Activated naive CD8-positive, alpha-beta T cell (primary cell): ENCODE measurements around the gene IFNA1.

ENCODE experiments used
- H3K27ac Mint-ChIP-seq: one replicate; pipeline ENCODE4 v1.8.0; 2021; ENCODE audit warnings: mixed read lengths
- H3K27me3 Mint-ChIP-seq: one replicate; pipeline ENCODE4 v1.8.0; 2021; ENCODE audit warnings: mixed read lengths
- H3K36me3 Mint-ChIP-seq: one replicate; pipeline ENCODE4 v1.8.0; 2021; ENCODE audit warnings: mixed read lengths
- H3K4me1 Mint-ChIP-seq: one replicate; pipeline ENCODE4 v1.8.0; 2021; ENCODE audit warnings: low read depth, mixed read lengths
- H3K4me3 Mint-ChIP-seq: one replicate; pipeline ENCODE4 v1.8.0; 2021; ENCODE audit warnings: mild to moderate bottlenecking, mixed read lengths
- H3K9me3 Mint-ChIP-seq: one replicate; pipeline ENCODE4 v1.8.0; 2021; ENCODE audit warnings: low read depth, mixed read lengths

The IFNA1 gene

GRCh38 chr9:21473236-21473635 is 33.0 kb downstream of the IFNA1 start:
- Mint-ChIP-seq H3K27ac (no peak overlapping the region), H3K9me3 (no peaks in the 10 kb centered on the region), H3K4me1 (peaks cover 2% of the 10 kb centered on the region), H3K4me3 (no peak overlapping the region), H3K27me3 (no peaks in the 10 kb centered on the region), H3K36me3 (no peaks in the 10 kb centered on the region)

GRCh38 chr9:21477466-21477865 is 37.2 kb downstream of the IFNA1 start:
- no peaks in the 10 kb centered on the region for H3K9me3 Mint-ChIP-seq
- peaks cover 1% of the 10 kb centered on the region for H3K27me3 Mint-ChIP-seq
- H3K27ac Mint-ChIP-seq, result no peak overlapping the region
- H3K4me3 Mint-ChIP-seq, result no peak overlapping the region
- H3K4me1 Mint-ChIP-seq, result peaks cover 2% of the 10 kb centered on the region
- H3K36me3 Mint-ChIP-seq, result no peaks in the 10 kb centered on the region

- H3K27me3 Mint-ChIP-seq, result peaks cover 1% of the 10 kb centered on the region
- no peaks in the 10 kb centered on the region for H3K36me3 Mint-ChIP-seq
- H3K27ac Mint-ChIP-seq, result no peak overlapping the region
- no peak overlapping the region for H3K4me3 Mint-ChIP-seq
- H3K4me1 Mint-ChIP-seq, result peaks cover 2% of the 10 kb centered on the region
- no peaks in the 10 kb centered on the region for H3K9me3 Mint-ChIP-seq
Measured at GRCh38 chr9:21479152-21479702, 39.0 kb downstream of the IFNA1 start.

GRCh38 chr9:21481470-21482056 is 41.3 kb downstream of the IFNA1 start:
- no peak overlapping the region for H3K27ac Mint-ChIP-seq
- H3K9me3 Mint-ChIP-seq, result peaks cover 8% of the 10 kb centered on the region
- peaks cover 1% of the 10 kb centered on the region for H3K27me3 Mint-ChIP-seq

GRCh38 chr9:21482213-21482612 is 42.0 kb downstream of the IFNA1 start, which contains the start of gene IFNE:
TSS of gene IFNE (minus strand) at chr9:21482313. CDS start at chr9:21481694, 619 bp downstream.
- peaks cover 8% of the 10 kb centered on the region for H3K9me3 Mint-ChIP-seq
- H3K4me1 Mint-ChIP-seq, result peaks cover 2% of the 10 kb centered on the region
- H3K27me3 Mint-ChIP-seq, result peaks cover 1% of the 10 kb centered on the region
- H3K27ac Mint-ChIP-seq, result no peak within 1 kb of the TSS
- peaks cover 7% of the 10 kb centered on the region for H3K36me3 Mint-ChIP-seq
- no peak within 1 kb of the TSS for H3K4me3 Mint-ChIP-seq

More at GRCh38 chr9:21481470-21482056, 41.3 kb downstream of the IFNA1 start:
- no peak overlapping the region for H3K4me3 Mint-ChIP-seq
- peaks cover 2% of the 10 kb centered on the region for H3K4me1 Mint-ChIP-seq
- peaks cover 7% of the 10 kb centered on the region for H3K36me3 Mint-ChIP-seq
